H9 (cell line): ENCODE results near the gene SCFD1. TPM values are rescaled to one million over a fixed set of nuclear protein-coding genes. Genes with fewer than 3 reads are reported as not detected.

Experiments
- DNase-seq: peaks from one replicate; pipeline ENCODE4 v3.0.0-alpha.2; 2017
- H2AFZ ChIP-seq: one replicate; pipeline ENCODE4 v1.6.1; 2013; ENCODE audit warnings: mild to moderate bottlenecking, low read length, control low read depth, moderate library complexity
- H2AK5ac ChIP-seq: 2 replicates; pipeline ENCODE4 v1.6.1; 2013; ENCODE audit warnings: low read length, control low read depth, mixed read lengths; ENCODE audit not compliant: insufficient read length
- H2BK120ac ChIP-seq: one replicate; pipeline ENCODE4 v1.6.1; 2013; ENCODE audit warnings: low read depth, mild to moderate bottlenecking, low read length, control low read depth, inconsistent platforms; ENCODE audit not compliant: poor library complexity, severe bottlenecking
- H2BK12ac ChIP-seq: 2 replicates; pipeline ENCODE4 v1.6.1; 2013; ENCODE audit warnings: low read length, control low read depth, mixed read lengths, low read depth; ENCODE audit not compliant: insufficient read length
- H2BK15ac ChIP-seq: 2 replicates; pipeline ENCODE4 v1.6.1; 2013; ENCODE audit warnings: low read depth, low read length, control low read depth
- H2BK20ac ChIP-seq: one replicate; pipeline ENCODE4 v1.6.1; 2013; ENCODE audit warnings: low read depth, mild to moderate bottlenecking, low read length, control low read depth, inconsistent platforms; ENCODE audit not compliant: poor library complexity, severe bottlenecking
- H2BK5ac ChIP-seq: 2 replicates; pipeline ENCODE4 v1.6.1; 2013; ENCODE audit warnings: low read length, control low read depth, mixed read lengths; ENCODE audit not compliant: insufficient read length
- H3K14ac ChIP-seq: 2 replicates; pipeline ENCODE4 v1.6.1; 2013; ENCODE audit warnings: low read length, control low read depth; ENCODE audit not compliant: insufficient read depth
- H3K18ac ChIP-seq: 2 replicates; pipeline ENCODE4 v1.6.1; 2013; ENCODE audit warnings: low read depth, mild to moderate bottlenecking, mixed read lengths, low read length, control low read depth; ENCODE audit not compliant: insufficient read length
- H3K23ac ChIP-seq: 2 replicates; pipeline ENCODE4 v1.6.1; 2013; ENCODE audit warnings: low read length, control low read depth, mixed read lengths, low read depth; ENCODE audit not compliant: insufficient read length
- H3K23me2 ChIP-seq: 2 replicates; pipeline ENCODE4 v1.6.1; 2013; ENCODE audit warnings: low read depth, mild to moderate bottlenecking, mixed read lengths, low read length, control low read depth; ENCODE audit not compliant: insufficient read length, poor library complexity, severe bottlenecking
- H3K27ac ChIP-seq: 2 replicates; pipeline ENCODE4 v1.5.1; 2013; ENCODE audit warnings: low read length, control low read depth, mixed read lengths, low read depth; ENCODE audit not compliant: insufficient read length
- H3K27me3 ChIP-seq: 2 replicates; pipeline ENCODE4 v1.6.1; 2013; ENCODE audit warnings: low read length, control low read depth, inconsistent platforms; ENCODE audit not compliant: insufficient read depth
- H3K4ac ChIP-seq: 2 replicates; pipeline ENCODE4 v1.6.1; 2013; ENCODE audit warnings: low read depth, mild to moderate bottlenecking, control low read depth, inconsistent platforms, low read length, moderate library complexity
- H3K4me1 ChIP-seq: 2 replicates; pipeline ENCODE4 v1.6.1; 2013; ENCODE audit warnings: low read length, control low read depth, inconsistent platforms; ENCODE audit not compliant: insufficient read depth
- H3K4me2 ChIP-seq: 2 replicates; pipeline ENCODE4 v1.6.1; 2013; ENCODE audit warnings: low read length, control low read depth, mixed read lengths; ENCODE audit not compliant: insufficient read length, insufficient read depth
- H3K56ac ChIP-seq: 2 replicates; pipeline ENCODE4 v1.6.1; 2013; ENCODE audit warnings: low read depth, mild to moderate bottlenecking, mixed read lengths, low read length, control low read depth; ENCODE audit not compliant: insufficient read length
- H3K79me1 ChIP-seq: 2 replicates; pipeline ENCODE4 v1.6.1; 2013; ENCODE audit warnings: low read depth, mild to moderate bottlenecking, moderate library complexity, low read length, control low read depth, inconsistent platforms; ENCODE audit not compliant: insufficient read depth, poor library complexity, severe bottlenecking
- H3K79me2 ChIP-seq: 2 replicates; pipeline ENCODE4 v1.6.1; 2013; ENCODE audit warnings: low read length, control low read depth, inconsistent platforms; ENCODE audit not compliant: insufficient read depth
- H3K9ac ChIP-seq: 2 replicates; pipeline ENCODE4 v1.6.1; 2013; ENCODE audit warnings: low read length, control low read depth, mixed read lengths; ENCODE audit not compliant: insufficient read length; ENCODE audit errors: extremely low read depth
- H3K9me3 ChIP-seq: one replicate; pipeline ENCODE4 v1.6.1; 2013; ENCODE audit warnings: low read depth, low read length, inconsistent platforms; ENCODE audit not compliant: control insufficient read depth
- H3T11ph ChIP-seq: one replicate; pipeline ENCODE4 v1.6.1; 2013; ENCODE audit warnings: mild to moderate bottlenecking, low read length, control low read depth, inconsistent platforms
- H4K20me1 ChIP-seq: one replicate; pipeline ENCODE4 v1.6.1; 2013; ENCODE audit not compliant: control insufficient read depth, insufficient read length, insufficient read depth
- H4K5ac ChIP-seq: 2 replicates; pipeline ENCODE4 v1.6.1; 2013; ENCODE audit warnings: low read depth, mild to moderate bottlenecking, mixed read lengths, low read length, control low read depth; ENCODE audit not compliant: insufficient read length
- H4K8ac ChIP-seq: replicated peaks from 2 replicates; pipeline ENCODE4 v1.6.1; 2013; ENCODE audit warnings: low read length, control low read depth, mixed read lengths, low read depth; ENCODE audit not compliant: insufficient read length
- H4K91ac ChIP-seq: 2 replicates; pipeline ENCODE4 v1.6.1; 2013; ENCODE audit warnings: low read depth, mild to moderate bottlenecking, moderate library complexity, mixed read lengths, low read length, control low read depth; ENCODE audit not compliant: insufficient read length
- H3K27ac Mint-ChIP-seq, 3 experiments: 2 replicates in 2 of 3; 3 replicates in 1 of 3; pipeline ENCODE4 v1.8.0; 2020 to 2021; ENCODE audit warnings: mixed read lengths in 3 of 3, mild to moderate bottlenecking in 1 of 3, moderate library complexity in 1 of 3
- H3K27me3 Mint-ChIP-seq: 2 replicates; pipeline ENCODE4 v1.8.0; 2021; ENCODE audit warnings: low read depth, mild to moderate bottlenecking, moderate library complexity, mixed read lengths
- H3K36me3 Mint-ChIP-seq, 3 experiments: 2 replicates in 2 of 3; 3 replicates in 1 of 3; pipeline ENCODE4 v1.8.0; 2020 to 2021; ENCODE audit warnings: low read depth in 3 of 3, mixed read lengths in 3 of 3; ENCODE audit not compliant: insufficient read depth in 1 of 3
- H3K4me1 Mint-ChIP-seq, 2 experiments: 2 replicates each; pipeline ENCODE4 v1.8.0; 2020; ENCODE audit warnings: mixed read lengths in 2 of 2
- H3K4me3 Mint-ChIP-seq, 2 experiments: 2 replicates in 1 of 2; 3 replicates in 1 of 2; pipeline ENCODE4 v1.8.0; 2020 to 2021; ENCODE audit warnings: mild to moderate bottlenecking in 2 of 2, mixed read lengths in 2 of 2, moderate library complexity in 1 of 2
- H3K9me3 Mint-ChIP-seq, 2 experiments: 2 replicates in 1 of 2; 3 replicates in 1 of 2; pipeline ENCODE4 v1.8.0; 2020; ENCODE audit warnings: mild to moderate bottlenecking in 2 of 2, mixed read lengths in 2 of 2, moderate library complexity in 1 of 2
- WGBS: extraction: QIAGEN DNeasy Blood & Tissue Kit; methylation state at CpG from one replicate; pipeline ENCODE4 v1.1.7; 2013; ENCODE audit warnings: missing lambda C conversion rate, low lambda C conversion rate, mixed read lengths; ENCODE audit not compliant: insufficient read length; ENCODE audit errors: extremely low coverage; 5-methylcytosine and 5-hydroxymethylcytosine counted together
- total RNA-seq: library from RNA; stranded (reverse); gene quantifications from 2 replicates; pipeline ENCODE4 v1.2.1, GENCODE V29; 2021
- TF ChIP-seq, protein P1 (sequence below): fragments of 200-600 bp; sonication (generic); conservative IDR thresholded peaks from 3 replicates; pipeline ENCODE4 v1.8.0; 2021; ENCODE audit warnings: antibody characterized with exemption, mild to moderate bottlenecking

Gene SCFD1
- total RNA-seq, 1 experiment from 2014 or later: 85.2 TPM

DNA sequence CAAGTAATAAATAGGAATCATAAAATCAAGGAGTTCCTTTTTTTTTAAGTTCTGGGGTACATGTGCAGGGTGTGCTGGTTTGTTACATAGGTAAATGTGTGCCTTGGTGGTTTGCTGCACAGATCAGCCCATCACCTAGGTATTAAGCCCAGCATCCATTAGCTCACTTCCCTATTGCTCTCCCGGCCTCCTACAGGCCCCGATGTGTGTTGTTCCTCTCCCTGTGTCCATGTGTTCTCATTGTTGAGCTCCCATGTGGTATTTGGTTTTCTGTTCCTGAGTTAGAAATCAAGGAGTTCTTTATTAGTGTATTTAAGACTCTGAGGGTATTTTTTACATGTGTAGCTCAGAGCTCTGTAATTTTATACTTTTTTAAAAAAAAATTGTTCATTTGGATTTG, 86.0 kb downstream of the SCFD1 start:
- Histone ChIP-seq H3K4ac (no peak overlapping the region), H3K4me2 (no peak overlapping the region), H3K23ac (no peak overlapping the region), H3K56ac (no peak overlapping the region), H3K14ac (no peak overlapping the region), H2BK120ac (no peak overlapping the region), H3K9me3 (no peaks in the 10 kb centered on the region), H4K20me1 (no peaks in the 10 kb centered on the region), H2BK12ac (no peak overlapping the region), H3K4me1 (no peaks in the 10 kb centered on the region), H2BK15ac (no peak overlapping the region), H2AK5ac (no peak overlapping the region), H2BK20ac (no peak overlapping the region), H3K79me2 (no peaks in the 10 kb centered on the region), H3K27ac (no peak overlapping the region), H2AFZ (no peak overlapping the region), H3K27me3 (no peaks in the 10 kb centered on the region), H4K5ac (no peak overlapping the region), H3T11ph (no peak overlapping the region), H4K8ac (no peak overlapping the region), H3K79me1 (no peaks in the 10 kb centered on the region), H2BK5ac (no peak overlapping the region), H3K23me2 (no peaks in the 10 kb centered on the region), H3K18ac (no peak overlapping the region), H3K9ac (no peak overlapping the region), H4K91ac (no peak overlapping the region)
- Mint-ChIP-seq H3K27me3 (no peaks in the 10 kb centered on the region), H3K36me3 (peaks cover 2 to 11% (median 10%) of the 10 kb centered on the region in 3 experiments; a peak in 4 of 7 replicates), H3K4me3 (no peak overlapping the region), H3K9me3 (no peaks in the 10 kb centered on the region), H3K27ac (peak overlapping the region in 1 of 3 experiments; percentile 51; a peak in 2 of 7 replicates), H3K4me1 (no peaks in the 10 kb centered on the region)
- TF ChIP-seq, protein P1, sequence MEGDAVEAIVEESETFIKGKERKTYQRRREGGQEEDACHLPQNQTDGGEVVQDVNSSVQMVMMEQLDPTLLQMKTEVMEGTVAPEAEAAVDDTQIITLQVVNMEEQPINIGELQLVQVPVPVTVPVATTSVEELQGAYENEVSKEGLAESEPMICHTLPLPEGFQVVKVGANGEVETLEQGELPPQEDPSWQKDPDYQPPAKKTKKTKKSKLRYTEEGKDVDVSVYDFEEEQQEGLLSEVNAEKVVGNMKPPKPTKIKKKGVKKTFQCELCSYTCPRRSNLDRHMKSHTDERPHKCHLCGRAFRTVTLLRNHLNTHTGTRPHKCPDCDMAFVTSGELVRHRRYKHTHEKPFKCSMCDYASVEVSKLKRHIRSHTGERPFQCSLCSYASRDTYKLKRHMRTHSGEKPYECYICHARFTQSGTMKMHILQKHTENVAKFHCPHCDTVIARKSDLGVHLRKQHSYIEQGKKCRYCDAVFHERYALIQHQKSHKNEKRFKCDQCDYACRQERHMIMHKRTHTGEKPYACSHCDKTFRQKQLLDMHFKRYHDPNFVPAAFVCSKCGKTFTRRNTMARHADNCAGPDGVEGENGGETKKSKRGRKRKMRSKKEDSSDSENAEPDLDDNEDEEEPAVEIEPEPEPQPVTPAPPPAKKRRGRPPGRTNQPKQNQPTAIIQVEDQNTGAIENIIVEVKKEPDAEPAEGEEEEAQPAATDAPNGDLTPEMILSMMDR: peak; percentile 46; the same call in 2 of the 3 replicates
- WGBS: no CpG with 5 or more reads among the region's 2 CpGs
- DNase-seq: peak; percentile 28
